ENCODE measurements around the gene MYPN.

MYPN gene

GRCh38 chr10:68261132-68261856 is 152.0 kb downstream of the MYPN start:
- no peak overlapping the region for H2BK15ac ChIP-seq (ENCODE audit: low read depth, poor library complexity, severe bottlenecking)
- no peaks in the 10 kb centered on the region for H3K36me3 ChIP-seq (ENCODE audit: control insufficient read depth in 1 of 2, insufficient read depth in 2 of 2, low read depth in 1 of 2, low read length in 2 of 2)
- H3K4me2 ChIP-seq (ENCODE audit: low read length, poor library complexity, severe bottlenecking), result no peak overlapping the region
- no peak overlapping the region for H3K23ac ChIP-seq (ENCODE audit: low read length in 2 of 2)
- H2AK5ac ChIP-seq (ENCODE audit: low read length, severe bottlenecking), result no peak overlapping the region
- no peak overlapping the region for H3K18ac ChIP-seq (ENCODE audit: low read depth in 1 of 2, low read length in 2 of 2)
- H2BK5ac ChIP-seq (ENCODE audit: low read depth, low read length, poor library complexity, severe bottlenecking), result no peak overlapping the region
- no peaks in the 10 kb centered on the region for H3K79me1 ChIP-seq (replicated peaks; ENCODE audit: low read length, poor library complexity, severe bottlenecking)
- H3K27ac ChIP-seq (ENCODE audit: low read length, poor library complexity, severe bottlenecking), result no peak overlapping the region
- H3K27me3 ChIP-seq (ENCODE audit: control insufficient read depth in 1 of 2, insufficient read depth in 1 of 2, low read length in 2 of 2), result no peaks in the 10 kb centered on the region
- no peak overlapping the region for H3K4ac ChIP-seq (ENCODE audit: low read depth in 1 of 2, low read length in 2 of 2)
- no peak overlapping the region for H3K4me3 ChIP-seq (ENCODE audit: insufficient read depth in 1 of 2, low read depth in 1 of 2, low read length in 2 of 2)
- H4K91ac ChIP-seq (ENCODE audit: low read length), result no peak overlapping the region
- 92% methylated on average over 8 of the region's 8 CpGs for WGBS
- H3K9me3 ChIP-seq (ENCODE audit: control insufficient read depth, low read length), result no peaks in the 10 kb centered on the region
- peaks cover 7% of the 10 kb centered on the region for H3K4me1 ChIP-seq (ENCODE audit: control insufficient read depth, insufficient read depth, low read depth, low read length)
- no peak overlapping the region for H2BK120ac ChIP-seq (ENCODE audit: low read depth, low read length)
- no peak overlapping the region for H2BK12ac ChIP-seq (ENCODE audit: low read length in 2 of 2)
- H4K8ac ChIP-seq (ENCODE audit: low read length), result no peak overlapping the region
- H2AFZ ChIP-seq (ENCODE audit: low read depth, low read length), result no peak overlapping the region
- no peak overlapping the region for H3K9ac ChIP-seq (ENCODE audit: low read length)
- H3K14ac ChIP-seq (ENCODE audit: low read length in 2 of 2), result no peak overlapping the region
- no peak for DNase-seq
